ENCODE measurements around the gene ZFC3H1. TPM values are rescaled to one million over a fixed set of nuclear protein-coding genes. Genes with fewer than 3 reads are reported as not detected.
"Not testable (repeated sequence)": the region's sequence is repeated elsewhere in the genome, so short reads cannot be mapped to it uniquely, and the experiment has no call there.

Gene ZFC3H1
- total RNA-seq, 4 donors from 2014 or later: 52.0 to 202 (median 71.5) TPM

GRCh38 chr12:71703206-71703605 is 39.6 kb upstream of the ZFC3H1 start:
- Histone ChIP-seq H3K36me3 (peaks cover 29% of the 10 kb centered on the region), H3K4me3 (no peak overlapping the region), H3K4me1 (peaks cover 14% of the 10 kb centered on the region), H3K9me3 (no peaks in the 10 kb centered on the region), H3K27me3 (no peaks in the 10 kb centered on the region), H3K27ac (no peak overlapping the region)
- no peak for DNase-seq (ENCODE audit: low spot score in 2 of 2)
- TF ChIP-seq EP300 (IDR thresholded peaks at IDR 0.05): no peak
- TF ChIP-seq CTCF (IDR thresholded peaks at IDR 0.05): no peak
- TF ChIP-seq POLR2A (IDR thresholded peaks at IDR 0.05): no peak
- TF ChIP-seq POLR2AphosphoS5 (IDR thresholded peaks at IDR 0.05): no peak
- WGBS: 41% methylated on average over 2 of the region's 2 CpGs

GRCh38 chr12:71702590-71702989 is 38.9 kb upstream of the ZFC3H1 start:
- Histone ChIP-seq H3K4me1 (peaks cover 14% of the 10 kb centered on the region), H3K27me3 (no peaks in the 10 kb centered on the region), H3K9me3 (no peaks in the 10 kb centered on the region), H3K27ac (no peak overlapping the region), H3K4me3 (no peak overlapping the region), H3K36me3 (peaks cover 35% of the 10 kb centered on the region)
- no peak for TF ChIP-seq POLR2AphosphoS5 (IDR thresholded peaks at IDR 0.05)
- no peak for TF ChIP-seq CTCF (IDR thresholded peaks at IDR 0.05)
- no peak for TF ChIP-seq EP300 (IDR thresholded peaks at IDR 0.05)
- no peak for TF ChIP-seq POLR2A (IDR thresholded peaks at IDR 0.05)
- DNase-seq (ENCODE audit: low spot score in 2 of 2): no peak
- WGBS: 99% methylated on average over 5 of the region's 5 CpGs

- H3K4me1 ChIP-seq: peaks cover 14% of the 10 kb centered on the region
- not testable (repeated sequence) for H3K4me3 ChIP-seq; H3K27me3 ChIP-seq; H3K9me3 ChIP-seq; H3K27ac ChIP-seq; DNase-seq (ENCODE audit: low spot score in 2 of 2)
- peaks cover 39% of the 10 kb centered on the region for H3K36me3 ChIP-seq
- 77% methylated on average over 8 of the region's 8 CpGs for WGBS
Measured at GRCh38 chr12:71702181-71702580, 38.5 kb upstream of the ZFC3H1 start.

- 98% methylated on average over 1 of the region's 1 CpG for WGBS
- Histone ChIP-seq H3K4me1 (peaks cover 12% of the 10 kb centered on the region), H3K27me3 (no peaks in the 10 kb centered on the region), H3K4me3 (no peak overlapping the region), H3K36me3 (peaks cover 44% of the 10 kb centered on the region), H3K27ac (no peak overlapping the region), H3K9me3 (no peaks in the 10 kb centered on the region)
- no peak for DNase-seq (ENCODE audit: low spot score in 2 of 2)
- TF ChIP-seq EP300 (IDR thresholded peaks at IDR 0.05) (no peak), CTCF (IDR thresholded peaks at IDR 0.05) (no peak), POLR2AphosphoS5 (IDR thresholded peaks at IDR 0.05) (no peak), POLR2A (IDR thresholded peaks at IDR 0.05) (no peak)
Measured at GRCh38 chr12:71695782-71696181, 32.1 kb upstream of the ZFC3H1 start.

GRCh38 chr12:71694099-71694820 is 30.6 kb upstream of the ZFC3H1 start:
- Histone ChIP-seq H3K36me3 (peaks cover 29% of the 10 kb centered on the region), H3K27me3 (no peaks in the 10 kb centered on the region), H3K27ac (peak overlapping the region; percentile 42), H3K9me3 (no peaks in the 10 kb centered on the region), H3K4me1 (peaks cover 12% of the 10 kb centered on the region), H3K4me3 (no peak overlapping the region)
- 94% methylated on average over 1 of the region's 1 CpG for WGBS
- TF ChIP-seq POLR2A (IDR thresholded peaks at IDR 0.05): no peak
- no peak for TF ChIP-seq CTCF (IDR thresholded peaks at IDR 0.05)
- no peak for TF ChIP-seq EP300 (IDR thresholded peaks at IDR 0.05)
- no peak for TF ChIP-seq POLR2AphosphoS5 (IDR thresholded peaks at IDR 0.05)
- no peak for DNase-seq (ENCODE audit: low spot score in 2 of 2)

GRCh38 chr12:71693651-71694050 is 30.0 kb upstream of the ZFC3H1 start:
- peak overlapping the region; percentile 42 for H3K27ac ChIP-seq
- H3K4me1 ChIP-seq: peaks cover 16% of the 10 kb centered on the region
- WGBS: 87% methylated on average over 5 of the region's 5 CpGs

More at GRCh38 chr12:71693651-71694050, 30.0 kb upstream of the ZFC3H1 start:
- H3K4me3 ChIP-seq; H3K27me3 ChIP-seq; H3K9me3 ChIP-seq; DNase-seq (ENCODE audit: low spot score in 2 of 2): not testable (repeated sequence)
- H3K36me3 ChIP-seq: peaks cover 23% of the 10 kb centered on the region

All from suprapubic skin (tissue), 4 donors.